ENCODE data around the gene HACD2. TPM values are rescaled to one million over a fixed set of nuclear protein-coding genes. Genes with fewer than 3 reads are reported as not detected.

Gene HACD2
- polyA plus RNA-seq, 2 of the 4 experiments (the other 2 are of a cell fraction): 41.8 to 97.7 TPM

DNA sequence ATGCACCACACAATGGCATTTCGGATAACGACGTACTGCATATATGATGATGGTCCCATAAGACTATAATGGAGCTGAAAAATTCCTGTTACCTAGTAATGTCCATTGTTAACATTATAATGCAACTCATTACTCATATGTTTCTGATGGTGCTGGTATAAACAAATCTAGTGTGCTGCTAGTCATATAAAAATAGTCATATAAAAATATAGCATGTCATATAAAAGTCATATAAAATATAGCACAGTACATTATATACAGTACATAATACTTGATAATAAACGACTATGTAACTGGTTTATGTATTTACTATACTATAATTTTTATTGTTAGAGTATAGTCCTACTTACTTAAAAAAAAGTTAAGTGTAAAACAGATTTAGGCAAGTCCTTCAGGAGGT, 50.6 kb downstream of the HACD2 start:
- WGBS (ENCODE audit: missing lambda C conversion rate): 84% methylated on average over 4 of the region's 4 CpGs
- no peak for DNase-seq (ENCODE audit: low read depth in 1 of 2, low spot score in 1 of 2)
- H3K4me1 ChIP-seq: no peaks in the 10 kb centered on the region
- no peak overlapping the region for H3K4me2 ChIP-seq
- ChIA-PET CTCF (interaction anchor here (1.7 kb wide), 1 partner anchor 45 kb away, joined by 4 read pairs; no protein-coding TSS in a partner anchor), POLR2A (no interaction called here)
- FAIRE-seq: no peak
- H3K4me3 ChIP-seq: no peak overlapping the region
- H3K27ac ChIP-seq: no peak overlapping the region
- H3K9me3 ChIP-seq: no peaks in the 10 kb centered on the region
- TF ChIP-seq MAZ (IDR thresholded peaks at IDR 0.05; ENCODE audit: borderline replicate concordance, low read depth, low read length) (no peak), EHF (CRISPR knock-in tag; IDR thresholded peaks at IDR 0.05) (no peak)
- no peak for ATAC-seq

- DNase-seq (ENCODE audit: low read depth in 1 of 2, low spot score in 1 of 2) (no peak), FAIRE-seq (no peak), ATAC-seq (no peak)
- CTCF ChIA-PET: interaction anchor here (1.2 to 1.7 kb wide), 2 partner anchors 43 to 45 kb away, joined by 4 to 6 read pairs; no protein-coding TSS in a partner anchor
- Histone ChIP-seq H3K9me3 (no peaks in the 10 kb centered on the region), H3K4me2 (no peak overlapping the region), H3K4me1 (no peaks in the 10 kb centered on the region), H3K4me3 (no peak overlapping the region), H3K27ac (no peak overlapping the region)
- no peak for TF ChIP-seq FOXS1 (CRISPR knock-in tag; IDR thresholded peaks at IDR 0.05)
- TF ChIP-seq ZSCAN20 (CRISPR knock-in tag; IDR thresholded peaks at IDR 0.05): no peak
- POLR2A ChIA-PET: no interaction called here
- 93% methylated on average over 2 of the region's 2 CpGs for WGBS (ENCODE audit: missing lambda C conversion rate)
Observed at GRCh38 chr3:123533554-123534159, 51.2 kb downstream of the HACD2 start.

- WGBS (ENCODE audit: missing lambda C conversion rate): 89% methylated on average over 2 of the region's 2 CpGs
- Histone ChIP-seq H3K4me3 (no peak overlapping the region), H3K27ac (no peak overlapping the region), H3K4me2 (no peak overlapping the region), H3K4me1 (no peaks in the 10 kb centered on the region), H3K9me3 (no peaks in the 10 kb centered on the region)
- ChIA-PET CTCF (interaction anchor here (1.6 kb wide), 1 partner anchor 31 kb away, joined by 8 read pairs; no protein-coding TSS in a partner anchor), POLR2A (no interaction called here)
- no peak for FAIRE-seq
- no peak for TF ChIP-seq MAFK (IDR thresholded peaks at IDR 0.05; ENCODE audit: partially characterized antibody)
- TF ChIP-seq HES2 (IDR thresholded peaks at IDR 0.05): no peak
- TF ChIP-seq POLR2A (IDR thresholded peaks at IDR 0.05; ENCODE audit: low read length): no peak
- no peak for TF ChIP-seq EHMT2 (IDR thresholded peaks at IDR 0.05; ENCODE audit: low read depth)
- no peak for TF ChIP-seq SREBF2 (IDR thresholded peaks at IDR 0.05)
- TF ChIP-seq, protein P1, sequence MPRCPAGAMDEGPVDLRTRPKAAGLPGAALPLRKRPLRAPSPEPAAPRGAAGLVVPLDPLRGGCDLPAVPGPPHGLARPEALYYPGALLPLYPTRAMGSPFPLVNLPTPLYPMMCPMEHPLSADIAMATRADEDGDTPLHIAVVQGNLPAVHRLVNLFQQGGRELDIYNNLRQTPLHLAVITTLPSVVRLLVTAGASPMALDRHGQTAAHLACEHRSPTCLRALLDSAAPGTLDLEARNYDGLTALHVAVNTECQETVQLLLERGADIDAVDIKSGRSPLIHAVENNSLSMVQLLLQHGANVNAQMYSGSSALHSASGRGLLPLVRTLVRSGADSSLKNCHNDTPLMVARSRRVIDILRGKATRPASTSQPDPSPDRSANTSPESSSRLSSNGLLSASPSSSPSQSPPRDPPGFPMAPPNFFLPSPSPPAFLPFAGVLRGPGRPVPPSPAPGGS (IDR thresholded peaks at IDR 0.05): no peak
- TF ChIP-seq ZC3H11A (IDR thresholded peaks at IDR 0.05): no peak
- TF ChIP-seq HEYL (CRISPR knock-in tag; IDR thresholded peaks at IDR 0.05): no peak
- DNase-seq (ENCODE audit: low read depth in 1 of 2, low spot score in 1 of 2): no peak
- ATAC-seq: no peak
Observed at GRCh38 chr3:123528130-123528529, 56.7 kb downstream of the HACD2 start.

- ATAC-seq: no peak
- POLR2A ChIA-PET: interaction anchor here (0.6 kb wide), 1 partner anchor 1003 kb away, joined by 3 read pairs; no protein-coding TSS in a partner anchor
- H3K4me3 ChIP-seq: no peak overlapping the region
- TF ChIP-seq GATA3 (IDR thresholded peaks at IDR 0.05; ENCODE audit: borderline replicate concordance): no peak
- no peak for TF ChIP-seq ESRRA (IDR thresholded peaks at IDR 0.05; ENCODE audit: borderline replicate concordance, low read length)
- TF ChIP-seq, protein P2, sequence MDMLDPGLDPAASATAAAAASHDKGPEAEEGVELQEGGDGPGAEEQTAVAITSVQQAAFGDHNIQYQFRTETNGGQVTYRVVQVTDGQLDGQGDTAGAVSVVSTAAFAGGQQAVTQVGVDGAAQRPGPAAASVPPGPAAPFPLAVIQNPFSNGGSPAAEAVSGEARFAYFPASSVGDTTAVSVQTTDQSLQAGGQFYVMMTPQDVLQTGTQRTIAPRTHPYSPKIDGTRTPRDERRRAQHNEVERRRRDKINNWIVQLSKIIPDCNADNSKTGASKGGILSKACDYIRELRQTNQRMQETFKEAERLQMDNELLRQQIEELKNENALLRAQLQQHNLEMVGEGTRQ (IDR thresholded peaks at IDR 0.05): no peak
- TF ChIP-seq POLR2AphosphoS2 (conservative IDR thresholded peaks at IDR 0.05; ENCODE audit: low read length): no peak
- no peak for TF ChIP-seq RNF2 (IDR thresholded peaks at IDR 0.05; ENCODE audit: borderline replicate concordance, low read depth)
- no peak for TF ChIP-seq NPAS2 (CRISPR knock-in tag; IDR thresholded peaks at IDR 0.05; ENCODE audit: borderline replicate concordance)
- TF ChIP-seq MAFK (IDR thresholded peaks at IDR 0.05; ENCODE audit: partially characterized antibody): no peak
- TF ChIP-seq CBX2 (IDR thresholded peaks at IDR 0.05; ENCODE audit: borderline replicate concordance, low read depth): no peak
- no peak for TF ChIP-seq MAX (IDR thresholded peaks at IDR 0.05)
- no peak for TF ChIP-seq ATOH8 (CRISPR knock-in tag; IDR thresholded peaks at IDR 0.05; ENCODE audit: low read depth)
- no peak for TF ChIP-seq RAD21 (conservative IDR thresholded peaks at IDR 0.05 in 1 of 2, IDR thresholded peaks at IDR 0.05 in 1 of 2)
- no peak for TF ChIP-seq FOSL2 (IDR thresholded peaks at IDR 0.05)
- no peak for TF ChIP-seq FOSL2 (CRISPR knock-in tag; IDR thresholded peaks at IDR 0.05)
- TF ChIP-seq CHD2 (IDR thresholded peaks at IDR 0.05; ENCODE audit: low read length, partially characterized antibody): no peak
- TF ChIP-seq MYC (IDR thresholded peaks at IDR 0.05; ENCODE audit: borderline replicate concordance, low read length): no peak
- TF ChIP-seq HEYL (CRISPR knock-in tag; IDR thresholded peaks at IDR 0.05): no peak
- no peak for TF ChIP-seq EHMT2 (IDR thresholded peaks at IDR 0.05; ENCODE audit: low read depth)
- no peak for TF ChIP-seq E2F6 (IDR thresholded peaks at IDR 0.05; ENCODE audit: borderline replicate concordance, low read depth)
- TF ChIP-seq HOXB5 (CRISPR knock-in tag; IDR thresholded peaks at IDR 0.05): no peak
- no peaks in the 10 kb centered on the region for H3K4me1 ChIP-seq
- H3K4me2 ChIP-seq: no peak overlapping the region
- CTCF ChIA-PET: interaction anchor here (0.7 to 1.6 kb wide), 2 partner anchors 32 to 34 kb away, joined by 4 to 8 read pairs; no protein-coding TSS in a partner anchor
- H3K9me3 ChIP-seq: no peaks in the 10 kb centered on the region
- no peak for FAIRE-seq
- H3K27ac ChIP-seq: no peak overlapping the region
- 92% methylated on average over 3 of the region's 3 CpGs for WGBS (ENCODE audit: missing lambda C conversion rate)
- DNase-seq (ENCODE audit: low read depth in 1 of 2, low spot score in 1 of 2): no peak
Observed at GRCh38 chr3:123527046-123527445, 57.8 kb downstream of the HACD2 start.

All from A549 (cell line).